Neural cell (in vitro differentiated cells): Measurements from ENCODE around the gene ROM1. TPM values are rescaled to one million over a fixed set of nuclear protein-coding genes. Genes with fewer than 3 reads are reported as not detected.

Source experiments
- H2AFZ ChIP-seq: fragments of 200-600, 300-800 bp; sonication (generic), shearing (Covaris generic); 2 replicates; pipeline ENCODE4 v1.6.0; 2014; ENCODE audit warnings: low read depth, mild to moderate bottlenecking, antibody characterized with exemption, low read length, moderate library complexity
- H3F3A ChIP-seq: fragments of 200-600 bp; shearing (Covaris generic); 2 replicates; pipeline ENCODE4 v1.6.1; 2016; ENCODE audit warnings: mild to moderate bottlenecking, moderate library complexity, mixed read lengths, antibody characterized with exemption, low read length; ENCODE audit not compliant: insufficient read depth, poor library complexity, severe bottlenecking
- H3K27ac ChIP-seq: fragments of 200-600, 300-800 bp; sonication (generic), shearing (Covaris generic); 2 replicates; pipeline ENCODE4 v1.5.1; 2014; ENCODE audit warnings: mild to moderate bottlenecking, low read length, moderate library complexity
- H3K27me3 ChIP-seq: fragments of 300-800, 200-600 bp; sonication (generic), shearing (Covaris generic); 2 replicates; pipeline ENCODE4 v1.6.0; 2014; ENCODE audit warnings: mild to moderate bottlenecking, low read depth, low read length, moderate library complexity; ENCODE audit not compliant: insufficient read depth
- H3K36me3 ChIP-seq: fragments of 300-800, 200-600 bp; sonication (generic), shearing (Covaris generic); 2 replicates; pipeline ENCODE4 v1.5.1; 2014; ENCODE audit warnings: mild to moderate bottlenecking, antibody characterized with exemption, low read length, moderate library complexity; ENCODE audit not compliant: insufficient read depth
- H3K4me2 ChIP-seq: fragments of 300-800, 200-600 bp; sonication (generic), shearing (Covaris generic); 2 replicates; pipeline ENCODE4 v1.6.0; 2014; ENCODE audit warnings: mild to moderate bottlenecking, low read length
- H3K4me3 ChIP-seq: fragments of 300-800, 200-600 bp; sonication (generic), shearing (Covaris generic); 2 replicates; pipeline ENCODE4 v1.5.1; 2014; ENCODE audit warnings: mild to moderate bottlenecking, low read length, moderate library complexity
- H3K79me2 ChIP-seq: fragments of 200-600 bp; shearing (Covaris generic); replicated peaks from 2 replicates; pipeline ENCODE4 v1.6.0; 2014; ENCODE audit warnings: mild to moderate bottlenecking, low read length, moderate library complexity; ENCODE audit not compliant: insufficient read depth
- H3K9ac ChIP-seq: fragments of 300-800, 200-600 bp; sonication (generic), shearing (Covaris generic); 2 replicates; pipeline ENCODE4 v1.6.1; 2016; ENCODE audit warnings: mild to moderate bottlenecking, low read length, mixed read lengths
- H3K9me2 ChIP-seq: fragments of 200-600 bp; shearing (Covaris generic); 2 replicates; pipeline ENCODE4 v1.6.1; 2016; ENCODE audit warnings: mild to moderate bottlenecking, low read length, mixed read lengths; ENCODE audit not compliant: insufficient read depth
- H3K9me3 ChIP-seq: fragments of 200-600, 300-800 bp; sonication (generic), shearing (Covaris generic); 2 replicates; pipeline ENCODE4 v1.6.1; 2016; ENCODE audit warnings: mild to moderate bottlenecking, mixed run types, low read length, moderate library complexity, mixed read lengths
- H4K20me1 ChIP-seq: fragments of 200-600 bp; shearing (Covaris generic); 2 replicates; pipeline ENCODE4 v1.6.1; 2016; ENCODE audit warnings: mild to moderate bottlenecking, mixed run types; ENCODE audit not compliant: insufficient read depth
- CTCF ChIP-seq: fragments of 450-650 bp; IDR thresholded peaks from 2 replicates; pipeline ENCODE4 v1.5.1; 2014; ENCODE audit warnings: antibody characterized with exemption, mild to moderate bottlenecking, moderate library complexity; ENCODE audit not compliant: poor library complexity, severe bottlenecking
- EP300 ChIP-seq: fragments of 450-650 bp; conservative IDR thresholded peaks from 2 replicates; pipeline ENCODE4 v1.6.1; 2014; ENCODE audit warnings: antibody characterized with exemption, mild to moderate bottlenecking, moderate library complexity; ENCODE audit not compliant: poor library complexity, severe bottlenecking
- EZH2 ChIP-seq: fragments of 200-600, 300-800 bp; shearing (Covaris generic), sonication (generic); IDR thresholded peaks from 2 replicates; pipeline ENCODE4 v1.6.1; 2014; ENCODE audit warnings: antibody characterized with exemption, low read length, borderline replicate concordance, mild to moderate bottlenecking; ENCODE audit not compliant: insufficient read depth, poor library complexity, severe bottlenecking
- MXI1 ChIP-seq: fragments of 450-650 bp; conservative IDR thresholded peaks from 2 replicates; pipeline ENCODE4 v1.6.1; 2014; ENCODE audit warnings: antibody characterized with exemption, mild to moderate bottlenecking; ENCODE audit not compliant: poor library complexity, severe bottlenecking
- POLR2AphosphoS5 ChIP-seq: IDR thresholded peaks from 2 replicates; pipeline ENCODE4 v1.6.1; 2012
- RAD21 ChIP-seq: fragments of 450-650 bp; conservative IDR thresholded peaks from 2 replicates; pipeline ENCODE4 v1.6.1; 2014; ENCODE audit warnings: antibody characterized with exemption, mild to moderate bottlenecking, moderate library complexity
- REST ChIP-seq: IDR thresholded peaks from 2 replicates; pipeline ENCODE4 v1.6.1; 2012; ENCODE audit warnings: borderline replicate concordance
- SMC3 ChIP-seq: fragments of 450-650 bp; conservative IDR thresholded peaks from 2 replicates; pipeline ENCODE4 v1.6.1; 2014; ENCODE audit warnings: antibody characterized with exemption, mild to moderate bottlenecking, moderate library complexity; ENCODE audit not compliant: poor library complexity
- TAF1 ChIP-seq: IDR thresholded peaks from 2 replicates; pipeline ENCODE4 v1.6.1; 2012; ENCODE audit warnings: low read depth
- polyA minus RNA-seq: library from RNA; depleted of rRNA, polyadenylated mRNA; stranded (reverse); fragments of >200 nt; gene quantifications from 2 replicates; pipeline ENCODE4 v1.2.3, GENCODE V29; 2014
- polyA plus RNA-seq: library from polyadenylated mRNA; depleted of rRNA; stranded (reverse); fragments of >200 nt; gene quantifications from 2 replicates; pipeline ENCODE4 v1.2.3, GENCODE V29; 2014

Gene ROM1
- 0.31 TPM in 1 of 2 replicates, not detected in the other for polyA plus RNA-seq
- polyA minus RNA-seq, result 0.35 TPM in 1 of 2 replicates, not detected in the other

GRCh38 chr11:62612366-62613290 lies at the start of gene ROM1, which contains the start of gene EML3:
Gene ROM1 (plus strand): TSS chr11:62613257. CDS start chr11:62613282, 25 bp downstream.
Gene EML3 (minus strand): TSS chr11:62612775. CDS start chr11:62612457, 318 bp downstream.
- Histone ChIP-seq H3K4me3 (peak within 1 kb of the TSS; percentile 35), H2AFZ (no peak within 1 kb of the TSS), H3K79me2 (no peaks in the 10 kb centered on the region), H3K9ac (peak within 1 kb of the TSS; percentile 16), H4K20me1 (no peaks in the 10 kb centered on the region), H3K9me2 (no peaks in the 10 kb centered on the region), H3K4me2 (no peak within 1 kb of the TSS), H3K9me3 (no peaks in the 10 kb centered on the region), H3F3A (no peaks in the 10 kb centered on the region), H3K27me3 (peaks cover 8% of the 10 kb centered on the region), H3K36me3 (no peaks in the 10 kb centered on the region), H3K27ac (no peak within 1 kb of the TSS)
- peak; percentile 57 for TF ChIP-seq CTCF
- TF ChIP-seq POLR2AphosphoS5, result no peak
- no peak for TF ChIP-seq RAD21
- TF ChIP-seq SMC3, result no peak
- no peak for TF ChIP-seq MXI1

GRCh38 chr11:62565100-62565802 lies 47.8 kb upstream of the ROM1 start:
- Histone ChIP-seq H3K9me2 (no peaks in the 10 kb centered on the region), H2AFZ (no peak overlapping the region), H3K27me3 (no peaks in the 10 kb centered on the region), H3K9ac (no peak overlapping the region), H3F3A (no peaks in the 10 kb centered on the region), H3K4me3 (no peak overlapping the region), H3K9me3 (no peaks in the 10 kb centered on the region), H3K36me3 (peaks cover 4% of the 10 kb centered on the region), H3K79me2 (peaks cover 7% of the 10 kb centered on the region), H3K27ac (no peak overlapping the region), H3K4me2 (no peak overlapping the region), H4K20me1 (no peaks in the 10 kb centered on the region)
- TF ChIP-seq REST (no peak), SMC3 (no peak), TAF1 (no peak), POLR2AphosphoS5 (no peak), EZH2 (no peak), CTCF (no peak), MXI1 (no peak), RAD21 (no peak), EP300 (no peak)
